Hepatocyte (in vitro differentiated cells): ENCODE measurements around the gene CNFN.

ENCODE experiments used
- CTCF ChIP-seq: fragments of 200-600 bp; sonication (generic); IDR thresholded peaks from 2 replicates; pipeline ENCODE4 v1.5.1; 2016; ENCODE audit warnings: antibody characterized with exemption, mild to moderate bottlenecking; ENCODE audit not compliant: poor library complexity
- EZH2 ChIP-seq: fragments of 200-600 bp; sonication (generic); IDR thresholded peaks from 2 replicates; pipeline ENCODE4 v1.6.1; 2016; ENCODE audit warnings: antibody characterized with exemption, mild to moderate bottlenecking, borderline replicate concordance
- EZH2phosphoT487 ChIP-seq: fragments of 200-600 bp; sonication (generic); IDR thresholded peaks from one replicate; pipeline ENCODE4 v1.6.1; 2018; ENCODE audit warnings: antibody characterized with exemption, mild to moderate bottlenecking, low read depth, moderate library complexity; ENCODE audit not compliant: unreplicated experiment, severe bottlenecking

- TF ChIP-seq CTCF (no peak), EZH2phosphoT487 (no peak), EZH2 (no peak)
Measured at GRCh38 chr19:42411581-42412178, 21.6 kb upstream of the CNFN start.
